Stimulated activated CD4-positive, alpha-beta T cell treated with anti-CD3 and anti-CD28 coated beads, Interleukin-15, amount 100 ng/mL, for 1 hour (primary cell): ENCODE results near the gene MED20.
A peak's percentile ranks its signal among the peaks of the same experiment; 100 is the strongest.

Experiments used
- DNase-seq, 2 donors: peaks; one replicate each; pipeline ENCODE4 v3.0.0-alpha.2; 2020; ENCODE audit warnings: low read depth in 1 of 2, low spot score in 1 of 2

MED20 gene

GRCh38 chr6:41914869-41915530 lies 5.9 kb downstream of the MED20 start:
- no peak for DNase-seq

- DNase-seq, result no peak
Observed at GRCh38 chr6:41914343-41914742, 6.6 kb downstream of the MED20 start.

GRCh38 chr6:41909727-41910126 lies 11.2 kb downstream of the MED20 start:
- DNase-seq, result no peak

GRCh38 chr6:41901882-41902519 lies 18.9 kb downstream of the MED20 start:
- peak in 1 of 2 donors; percentile 17 for DNase-seq

- DNase-seq, result no peak
Observed at GRCh38 chr6:41900861-41901260, 20.1 kb downstream of the MED20 start.

- no peak for DNase-seq
Observed at GRCh38 chr6:41896281-41896680, 24.7 kb downstream of the MED20 start.

- peak; percentile 76 to 92 for DNase-seq
Observed at GRCh38 chr6:41895300-41896233, 25.4 kb downstream of the MED20 start, which contains the start of gene USP49. USP49 (minus strand) TSS chr6:41895375; CDS start chr6:41806983, 88,392 bp downstream.

- DNase-seq, result no peak
Observed at GRCh38 chr6:41894366-41895299, 26.3 kb downstream of the MED20 start.

GRCh38 chr6:41892921-41893564 lies 27.9 kb downstream of the MED20 start:
- DNase-seq, result no peak

GRCh38 chr6:41887331-41887751 lies 33.6 kb downstream of the MED20 start:
- DNase-seq, result no peak

GRCh38 chr6:41885930-41886329 lies 35.0 kb downstream of the MED20 start:
- DNase-seq, result no peak

- DNase-seq, result no peak
Observed at GRCh38 chr6:41884957-41885356, 36.0 kb downstream of the MED20 start.

- DNase-seq, result no peak
Observed at GRCh38 chr6:41881506-41881905, 39.4 kb downstream of the MED20 start.

GRCh38 chr6:41878961-41879405 lies 42.0 kb downstream of the MED20 start:
- no peak for DNase-seq

- no peak for DNase-seq
Observed at GRCh38 chr6:41878246-41878645, 42.7 kb downstream of the MED20 start.

GRCh38 chr6:41877051-41877680 lies 43.8 kb downstream of the MED20 start:
- DNase-seq, result no peak

GRCh38 chr6:41874741-41875140 lies 46.2 kb downstream of the MED20 start:
- no peak for DNase-seq

- no peak for DNase-seq
Observed at GRCh38 chr6:41872147-41872546, 48.8 kb downstream of the MED20 start.

GRCh38 chr6:41871691-41872090 lies 49.2 kb downstream of the MED20 start:
- DNase-seq, result no peak

GRCh38 chr6:41859356-41859755 lies 61.6 kb downstream of the MED20 start:
- no peak for DNase-seq
